H7 (cell line): ENCODE results near the gene MRPS10. TPM values are rescaled to one million over a fixed set of nuclear protein-coding genes. Genes with fewer than 3 reads are reported as not detected.
A peak's percentile ranks its signal among the peaks of the same experiment; 100 is the strongest.
"Not testable (repeated sequence)": the region's sequence is repeated elsewhere in the genome, so short reads cannot be mapped to it uniquely, and the experiment has no call there.

Experiments
- DNase-seq: peaks from one replicate; pipeline ENCODE4 v3.0.0; 2012
- H3K27me3 ChIP-seq: 2 replicates; pipeline ENCODE4 v1.6.0; 2011; ENCODE audit warnings: mild to moderate bottlenecking, low read length; ENCODE audit not compliant: control insufficient read depth, insufficient read depth
- H3K36me3 ChIP-seq: replicated peaks from 2 replicates; pipeline ENCODE4 v1.5.1; 2011; ENCODE audit warnings: low read length; ENCODE audit not compliant: control insufficient read depth, insufficient read depth
- H3K4me3 ChIP-seq: 2 replicates; pipeline ENCODE4 v1.5.1; 2011; ENCODE audit warnings: low read depth, mild to moderate bottlenecking, control low read depth, low read length, moderate library complexity; ENCODE audit not compliant: insufficient read depth
- total RNA-seq: library from RNA; depleted of rRNA; stranded (reverse); fragments of >200 nt; shearing (Covaris generic); gene quantifications from 2 replicates; pipeline ENCODE4 v1.2.3, GENCODE V29; 2014

The MRPS10 gene
- total RNA-seq, 1 experiment from 2014 or later = 46.5 TPM

DNA sequence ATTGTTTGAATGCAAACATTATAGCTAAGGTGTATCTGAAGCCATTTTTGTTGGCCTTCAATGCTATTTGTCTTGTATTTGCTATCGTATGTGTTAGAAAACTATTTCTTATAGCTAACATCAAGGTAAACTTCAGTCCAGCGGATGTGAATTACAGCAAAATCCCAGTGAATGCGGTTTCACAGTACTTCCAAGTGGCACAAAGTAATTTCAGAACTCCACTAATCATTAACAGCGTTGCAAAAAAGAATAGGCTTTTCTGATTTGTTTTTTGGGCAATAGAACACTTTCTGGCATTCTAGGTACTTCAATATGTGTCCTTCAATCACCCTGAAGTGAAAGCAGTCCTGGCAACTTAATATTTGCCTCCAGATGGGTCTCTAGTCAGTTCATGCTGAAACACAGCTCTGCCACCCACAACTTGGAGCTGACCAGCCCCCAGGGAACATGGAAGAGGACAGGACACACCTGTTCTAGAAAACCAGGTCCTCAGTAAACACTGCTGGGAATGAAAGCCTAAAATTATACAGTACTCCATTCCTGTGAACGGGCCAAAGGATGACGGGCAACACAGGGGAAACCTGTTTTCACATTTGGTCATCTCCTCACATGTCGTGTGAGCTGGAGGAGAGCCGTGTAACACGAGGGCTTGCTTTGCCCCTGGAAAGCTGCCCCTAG is 9.7 kb upstream of the MRPS10 start:
- H3K36me3 ChIP-seq = peaks cover 6% of the 10 kb centered on the region
- no peak overlapping the region for H3K4me3 ChIP-seq
- no peak for DNase-seq
- H3K27me3 ChIP-seq = no peaks in the 10 kb centered on the region

DNA sequence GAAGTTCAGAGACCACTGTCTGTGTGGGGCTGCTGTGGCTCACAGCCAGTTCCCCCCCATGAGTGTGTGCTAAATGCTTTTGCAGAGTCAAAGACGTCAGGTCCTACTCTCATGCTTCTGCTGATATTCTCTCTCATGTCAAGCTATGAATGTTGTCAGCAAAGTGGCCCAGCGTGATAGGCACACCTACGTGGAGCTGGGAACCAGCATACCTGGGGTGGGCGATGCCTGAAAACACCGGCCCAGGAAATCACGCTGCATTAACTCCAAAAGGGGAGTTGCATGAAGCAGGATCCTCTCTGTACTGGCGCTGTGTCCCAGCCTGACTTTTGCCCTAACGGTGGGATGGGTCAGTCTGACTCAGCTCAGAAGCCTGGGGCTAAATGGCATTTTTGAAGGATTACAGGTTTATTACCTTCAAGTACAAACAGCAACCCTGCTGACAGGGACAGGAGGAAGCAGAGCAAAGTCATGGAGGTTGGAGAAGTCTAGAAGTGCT is 9.0 kb upstream of the MRPS10 start:
- H3K27me3 ChIP-seq = no peaks in the 10 kb centered on the region
- DNase-seq = no peak
- peaks cover 6% of the 10 kb centered on the region for H3K36me3 ChIP-seq
- no peak overlapping the region for H3K4me3 ChIP-seq

DNA sequence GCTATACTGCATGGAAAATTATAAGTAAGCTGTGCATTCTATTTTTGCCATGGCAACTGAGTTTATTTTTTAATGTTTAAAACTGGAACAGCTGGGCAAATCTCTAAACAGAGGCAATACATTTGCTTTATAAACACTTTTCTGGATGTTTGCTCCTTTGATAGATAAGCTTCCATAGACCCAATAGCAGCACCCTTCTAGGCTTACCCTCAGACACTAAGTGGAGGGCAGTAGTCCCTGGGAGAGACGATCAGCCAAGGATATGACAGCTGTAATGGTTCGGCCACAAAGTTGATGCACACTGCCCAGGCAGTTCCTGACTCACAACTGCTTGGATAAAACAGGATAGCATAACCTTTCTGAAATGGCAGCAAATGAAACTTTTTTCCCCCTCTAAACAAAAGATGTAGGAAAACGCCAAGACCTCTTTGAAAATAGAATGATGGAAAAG is 8.5 kb upstream of the MRPS10 start:
- no peak for DNase-seq
- Histone ChIP-seq H3K4me3 (no peak overlapping the region), H3K36me3 (peaks cover 5% of the 10 kb centered on the region), H3K27me3 (no peaks in the 10 kb centered on the region)

DNA sequence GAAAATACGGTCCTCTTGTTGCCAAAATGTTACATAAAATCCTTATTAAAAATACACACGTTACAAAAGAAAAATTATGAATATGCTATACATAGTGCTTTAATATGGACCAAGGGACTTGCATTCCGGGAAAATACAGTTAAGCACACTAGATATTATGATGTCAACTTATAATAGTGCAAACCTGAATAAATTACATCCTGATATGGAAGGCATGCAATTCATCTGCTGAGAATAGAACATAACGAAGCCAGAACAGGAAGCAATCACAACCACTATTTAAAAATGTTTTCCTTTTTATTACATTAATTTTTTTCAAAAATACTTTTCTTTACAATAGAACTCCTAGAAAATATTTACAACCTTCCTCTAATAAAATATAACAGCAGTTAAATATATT is 7.8 kb upstream of the MRPS10 start:
- Histone ChIP-seq H3K36me3 (peaks cover 3% of the 10 kb centered on the region), H3K4me3 (no peak overlapping the region), H3K27me3 (no peaks in the 10 kb centered on the region)
- DNase-seq = no peak

DNA sequence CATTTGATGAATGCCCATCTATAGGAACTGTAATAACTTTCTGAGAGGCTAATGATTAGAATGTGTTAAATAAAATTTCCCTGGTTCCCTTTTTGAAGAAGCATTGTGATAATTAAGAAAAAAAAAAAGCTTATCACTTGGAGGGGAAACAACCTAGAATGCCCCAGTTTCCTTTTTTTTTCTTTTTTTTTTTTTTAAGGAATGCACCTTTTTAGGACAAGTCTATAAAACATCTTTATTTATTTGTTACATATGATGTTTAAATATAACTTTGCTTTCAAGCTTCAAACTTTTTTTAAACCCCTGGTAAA is 7.3 kb upstream of the MRPS10 start:
- Histone ChIP-seq H3K36me3 (peaks cover 3% of the 10 kb centered on the region), H3K4me3 (no peak overlapping the region), H3K27me3 (no peaks in the 10 kb centered on the region)
- DNase-seq = no peak

DNA sequence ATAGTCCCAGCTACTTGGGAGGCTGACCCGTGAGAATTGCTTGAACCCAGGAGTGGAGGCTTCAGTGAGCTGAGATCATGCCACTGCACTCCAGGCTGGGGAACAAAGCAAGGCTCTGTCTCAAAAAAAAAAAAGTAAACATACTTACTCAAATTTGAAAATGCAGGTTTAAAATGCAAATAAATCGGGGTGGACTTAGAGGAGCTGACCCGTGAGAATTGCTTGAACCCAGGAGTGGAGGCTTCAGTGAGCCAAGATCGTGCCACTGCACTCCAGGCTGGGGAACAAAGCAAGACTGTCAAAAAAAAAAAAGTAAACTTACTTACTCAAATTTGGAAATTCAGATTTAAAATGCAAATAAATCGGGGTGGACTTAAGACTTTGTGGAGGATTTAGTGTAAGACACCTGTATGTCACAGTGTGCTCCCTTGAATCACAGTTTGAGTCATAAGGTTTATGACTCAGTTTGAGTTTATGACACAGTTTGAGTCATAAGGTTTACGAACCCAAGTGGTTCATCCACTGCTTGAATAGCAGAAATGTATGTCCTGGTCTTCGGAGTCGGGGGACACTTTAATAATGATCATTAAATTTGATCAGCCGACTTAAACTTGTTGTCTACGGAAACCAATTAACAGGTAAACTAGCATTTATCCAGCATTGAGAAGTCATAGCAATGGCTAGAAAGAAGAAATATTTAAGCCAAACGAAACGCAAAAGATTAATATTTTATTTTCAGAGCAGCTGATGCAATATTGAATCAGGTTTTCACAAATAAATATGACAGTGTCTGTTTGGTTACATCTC is 6.8 kb upstream of the MRPS10 start:
- Histone ChIP-seq H3K4me3 (no peak overlapping the region), H3K36me3 (peaks cover 3% of the 10 kb centered on the region), H3K27me3 (no peaks in the 10 kb centered on the region)
- no peak for DNase-seq

DNA sequence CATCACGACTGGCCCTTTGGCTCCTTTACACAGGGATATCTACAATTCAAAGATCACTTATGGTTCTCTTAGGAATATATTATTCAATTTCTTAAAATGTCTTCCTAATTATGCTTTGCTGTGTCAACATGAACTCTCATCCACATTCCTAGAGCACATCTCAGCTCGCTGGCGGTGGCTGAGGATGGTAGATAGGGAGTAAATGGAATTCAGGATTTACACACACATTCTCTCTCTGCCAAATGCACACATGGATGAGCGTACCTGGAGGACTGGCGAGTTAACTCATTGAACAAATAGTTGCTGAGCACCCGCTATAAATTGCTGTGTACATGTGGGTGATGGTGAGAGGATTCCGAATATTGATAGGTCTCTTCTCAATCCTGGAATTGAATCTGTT is 4.8 kb upstream of the MRPS10 start:
- no peak for DNase-seq
- H3K27me3 ChIP-seq = no peaks in the 10 kb centered on the region
- no peaks in the 10 kb centered on the region for H3K36me3 ChIP-seq
- no peak overlapping the region for H3K4me3 ChIP-seq

DNA sequence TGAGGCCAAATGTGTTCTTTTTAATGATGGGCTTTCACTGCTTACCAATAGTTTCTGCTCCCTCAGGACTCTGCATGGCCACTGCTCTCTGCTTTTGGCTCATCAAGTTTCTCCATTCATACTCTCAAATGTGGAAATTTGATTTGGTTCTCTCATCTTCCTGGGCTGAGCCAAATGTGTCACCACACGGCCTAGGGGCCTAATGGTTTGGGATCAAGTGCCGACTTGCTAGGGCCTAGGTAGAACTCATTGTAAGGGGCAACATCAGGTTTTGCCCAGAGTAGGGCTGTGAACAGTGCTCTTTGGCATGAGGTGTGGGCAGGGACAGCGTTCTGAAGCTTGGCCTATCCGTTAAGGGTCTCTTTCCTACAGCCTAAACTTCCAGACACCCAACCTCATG is 3.9 kb upstream of the MRPS10 start:
- no peaks in the 10 kb centered on the region for H3K27me3 ChIP-seq
- no peak overlapping the region for H3K4me3 ChIP-seq
- no peaks in the 10 kb centered on the region for H3K36me3 ChIP-seq
- DNase-seq = no peak

DNA sequence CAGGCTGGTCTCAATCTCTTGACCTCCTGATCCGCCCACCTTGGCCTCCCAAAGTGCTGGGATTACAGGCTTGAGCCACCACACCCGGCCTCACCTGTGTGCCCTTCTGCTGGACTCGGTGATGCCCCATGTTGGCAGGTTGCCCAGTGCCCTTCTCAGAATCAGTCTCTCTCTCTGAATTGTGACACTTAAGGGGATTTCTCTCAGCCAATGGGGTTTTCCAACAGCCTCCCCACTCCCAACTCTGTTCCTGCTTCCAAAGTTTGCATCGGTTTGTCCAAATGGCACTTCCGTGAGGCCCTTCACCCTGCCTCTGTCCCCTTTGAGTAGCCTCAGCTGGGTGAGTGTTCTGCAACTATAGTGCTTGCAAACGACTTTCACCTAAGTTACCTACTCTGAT is 3.1 kb upstream of the MRPS10 start:
- H3K36me3 ChIP-seq = no peaks in the 10 kb centered on the region
- no peak overlapping the region for H3K4me3 ChIP-seq
- H3K27me3 ChIP-seq = no peaks in the 10 kb centered on the region
- no peak for DNase-seq

DNA sequence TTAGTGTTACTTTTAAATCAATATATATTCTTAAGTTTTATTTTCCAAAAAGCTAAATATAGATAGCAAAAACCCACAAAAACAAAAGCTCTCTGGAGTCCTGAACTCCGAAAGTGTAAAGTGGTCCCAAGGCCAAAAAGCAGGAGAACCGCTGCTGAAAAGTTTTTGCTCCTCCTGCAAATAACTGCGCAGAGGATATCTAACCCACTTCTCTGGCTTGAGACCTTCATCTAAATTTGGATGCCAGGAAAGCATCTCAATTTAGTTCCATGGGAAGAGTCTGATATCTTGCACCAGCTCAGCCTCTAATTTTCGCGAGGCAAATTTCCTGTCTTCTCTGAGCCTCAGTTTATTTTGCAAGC is 523 bp downstream of the MRPS10 start:
- Histone ChIP-seq H3K4me3 (peak overlapping the region; percentile 61), H3K36me3 (peaks cover 1% of the 10 kb centered on the region)
- no peak for DNase-seq

DNA sequence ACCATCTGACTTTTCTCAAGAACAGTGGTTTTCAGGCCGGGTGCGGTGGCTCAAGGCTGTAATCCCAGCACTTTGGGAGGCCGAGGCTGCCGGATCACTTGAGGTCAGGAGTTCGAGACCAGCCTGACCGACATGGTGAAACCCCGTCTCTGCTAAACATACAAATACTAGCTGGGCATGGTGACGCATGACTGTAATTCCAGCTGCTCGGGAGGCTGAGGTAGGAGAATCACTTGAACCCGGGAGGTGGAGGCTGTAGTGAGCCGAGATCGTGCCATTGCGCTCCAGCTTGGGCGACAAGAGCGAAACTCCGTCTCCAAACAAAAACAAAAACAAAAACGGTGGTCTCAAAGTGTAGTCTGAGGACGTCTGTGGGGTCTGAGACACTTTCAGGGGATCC is 1.2 kb downstream of the MRPS10 start:
- DNase-seq, H3K4me3 ChIP-seq, H3K36me3 ChIP-seq, H3K27me3 ChIP-seq: not testable (repeated sequence)

More for the DNA sequence above, 523 bp downstream of the MRPS10 start:
- no peaks in the 10 kb centered on the region for H3K27me3 ChIP-seq

DNA sequence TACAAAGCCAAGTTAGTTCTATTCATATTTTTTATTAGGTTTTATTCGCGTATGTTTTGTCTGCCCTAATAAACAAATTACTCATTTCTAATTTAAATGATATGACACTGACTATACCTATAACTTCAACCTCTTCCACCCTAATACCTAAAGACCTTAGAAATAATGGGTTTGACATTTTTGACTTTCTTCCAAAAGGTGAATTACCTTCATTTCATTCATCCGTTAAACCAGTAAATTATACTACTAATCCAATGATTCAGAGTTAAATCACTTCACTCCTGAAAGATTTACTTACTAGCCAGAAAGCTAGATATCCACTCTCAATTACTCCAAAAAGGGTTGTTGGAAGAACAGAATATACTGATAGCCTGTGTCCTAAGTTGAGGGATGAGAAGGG is 5.2 kb downstream of the MRPS10 start:
- DNase-seq = no peak
- Histone ChIP-seq H3K27me3 (no peaks in the 10 kb centered on the region), H3K36me3 (peaks cover 18% of the 10 kb centered on the region), H3K4me3 (no peak overlapping the region)

DNA sequence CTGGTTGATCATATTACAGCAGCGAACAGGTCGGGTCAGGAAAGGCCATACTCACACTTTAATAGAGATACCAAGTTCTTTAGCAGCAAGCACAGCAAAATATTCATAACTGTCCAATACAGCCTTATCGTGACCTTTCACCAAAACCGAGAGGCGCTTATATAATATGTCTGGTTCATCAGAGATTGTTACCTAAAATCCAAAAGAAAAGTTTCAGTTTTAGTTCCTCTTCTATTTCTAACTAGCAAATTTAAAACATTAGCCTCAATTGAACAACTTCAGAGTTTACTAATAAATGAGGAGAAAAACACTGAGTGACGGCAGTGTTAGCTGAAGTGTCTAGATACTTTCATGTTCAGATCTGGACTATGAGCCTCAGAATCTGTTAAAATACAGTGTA is 5.9 kb downstream of the MRPS10 start:
- peaks cover 18% of the 10 kb centered on the region for H3K36me3 ChIP-seq
- DNase-seq = no peak
- H3K4me3 ChIP-seq = no peak overlapping the region
- no peaks in the 10 kb centered on the region for H3K27me3 ChIP-seq

DNA sequence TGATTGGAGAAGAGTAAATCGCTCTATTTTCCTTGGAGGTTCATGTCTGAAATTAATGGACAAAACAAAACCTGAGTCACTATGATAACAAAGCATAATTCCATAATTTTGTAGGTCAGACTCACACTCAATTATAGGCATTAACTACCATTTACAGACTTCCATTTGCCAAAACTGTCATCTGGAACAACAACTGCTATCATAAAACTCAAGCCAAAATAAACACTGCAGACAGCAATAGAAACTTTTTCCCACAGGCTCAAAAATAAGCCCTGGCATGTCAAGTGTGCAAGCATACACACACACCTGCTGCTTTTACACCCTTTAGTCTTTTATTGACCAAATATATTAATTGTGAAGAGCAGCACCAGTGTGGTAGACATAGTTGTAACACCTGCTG is 7.1 kb downstream of the MRPS10 start:
- Histone ChIP-seq H3K4me3 (no peak overlapping the region), H3K36me3 (peaks cover 18% of the 10 kb centered on the region), H3K27me3 (no peaks in the 10 kb centered on the region)
- no peak for DNase-seq

DNA sequence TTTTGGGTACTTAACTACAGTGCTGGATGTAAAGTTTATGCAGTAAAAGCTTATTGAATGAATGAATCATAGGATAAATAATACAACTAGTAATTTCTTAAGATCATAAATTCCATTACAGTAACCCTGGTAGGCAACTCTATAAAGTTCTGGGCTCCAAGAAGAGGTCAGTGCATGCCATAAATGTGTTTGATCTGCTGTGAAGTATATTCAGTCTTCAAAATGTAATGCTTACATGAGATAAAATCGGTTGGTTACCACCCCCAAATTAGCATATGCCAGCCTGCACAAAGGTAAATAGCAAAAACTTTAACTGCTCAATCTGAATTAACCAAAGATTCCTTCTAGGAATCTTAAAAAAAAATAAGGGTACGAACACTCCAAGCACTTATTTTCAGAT is 10.1 kb downstream of the MRPS10 start:
- not testable (repeated sequence) for DNase-seq, H3K27me3 ChIP-seq, H3K4me3 ChIP-seq
- H3K36me3 ChIP-seq = peaks cover 19% of the 10 kb centered on the region
